Head of caudate nucleus (tissue), 42 donors: ENCODE data around the gene DOLPP1.
"Not testable (repeated sequence)": the region's sequence is repeated elsewhere in the genome, so short reads cannot be mapped to it uniquely, and the experiment has no call there.

Experiments used
- DNase-seq, 42 donors: peaks; one replicate each; pipeline versions ENCODE4 v3.0.0 to v3.0.0-alpha.2; 2020 to 2021; ENCODE audit warnings: mixed read lengths in 7 of 42
- intact Hi-C: fragments of 100-400 bp; cut with DNase I; formaldehyde crosslinking; loops from one replicate; pipeline ENCODE4 v1.15.0; 2022

DOLPP1 gene, protein sequence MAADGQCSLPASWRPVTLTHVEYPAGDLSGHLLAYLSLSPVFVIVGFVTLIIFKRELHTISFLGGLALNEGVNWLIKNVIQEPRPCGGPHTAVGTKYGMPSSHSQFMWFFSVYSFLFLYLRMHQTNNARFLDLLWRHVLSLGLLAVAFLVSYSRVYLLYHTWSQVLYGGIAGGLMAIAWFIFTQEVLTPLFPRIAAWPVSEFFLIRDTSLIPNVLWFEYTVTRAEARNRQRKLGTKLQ

DNA sequence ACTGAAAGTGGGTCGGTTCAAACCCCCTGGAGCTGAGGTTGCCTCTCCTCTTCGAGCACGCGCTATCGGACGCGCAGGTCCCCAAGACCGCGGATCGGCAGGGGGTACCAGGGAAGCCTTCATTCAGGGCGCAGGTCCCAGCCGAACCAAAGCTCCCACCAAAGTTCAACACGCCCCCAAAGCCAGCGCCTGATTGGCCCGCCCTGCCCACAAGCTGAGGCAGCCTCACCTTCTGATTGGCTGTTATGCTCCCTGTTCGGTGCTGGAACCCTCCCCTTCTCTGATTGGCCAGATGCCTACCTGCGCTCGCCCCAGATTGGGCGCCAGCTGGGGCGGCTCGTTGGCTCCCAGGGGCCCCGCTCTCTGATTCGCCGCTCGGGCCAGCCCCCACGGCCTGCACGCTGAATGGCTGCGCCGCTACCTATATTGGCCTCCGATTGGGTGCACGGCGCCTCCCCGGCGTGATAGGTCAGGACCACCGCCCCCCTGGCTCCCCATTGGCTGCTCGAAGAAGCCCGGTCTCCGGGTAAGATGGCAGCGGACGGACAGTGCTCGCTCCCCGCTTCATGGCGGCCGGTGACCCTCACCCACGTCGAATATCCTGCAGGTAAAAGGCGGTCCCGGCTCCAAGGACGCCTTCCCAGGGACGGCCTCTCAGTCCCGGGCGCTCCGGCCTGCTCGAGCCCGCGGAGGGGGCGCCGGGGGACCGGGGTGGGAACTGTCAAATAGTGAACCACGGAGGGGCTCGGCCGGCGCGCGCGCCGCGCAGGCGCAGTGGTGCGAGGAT is at the start of gene DOLPP1:
DOLPP1 (plus strand) TSS at position 511 of the 787 bp plus-strand sequence; CDS start at position 532, 21 bp downstream.
- intact Hi-C loops = no loop called here
- peak; percentile 96 to 99 (median 98) for DNase-seq

DNA sequence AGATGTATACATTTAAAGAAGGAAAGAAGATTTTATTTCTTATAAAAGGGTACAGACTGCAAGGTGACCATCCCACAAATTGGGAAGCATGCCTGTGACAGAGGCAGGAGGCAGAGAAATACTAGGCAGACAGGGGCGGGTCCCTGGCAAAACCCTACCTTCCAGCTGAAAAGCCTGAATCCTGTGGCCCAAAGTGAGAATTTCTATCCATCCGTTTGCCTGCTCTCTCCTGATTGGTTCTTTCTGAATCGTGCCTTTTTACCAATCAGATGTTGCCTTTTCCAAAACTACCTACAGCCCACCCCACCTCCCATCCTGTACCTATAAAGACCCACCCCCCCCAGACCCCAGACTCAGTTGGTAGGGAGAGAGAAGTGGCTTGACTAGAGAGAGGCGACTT is 49.4 kb upstream of the DOLPP1 start:
- DNase-seq = no peak
- intact Hi-C loops = no loop called here

DNA sequence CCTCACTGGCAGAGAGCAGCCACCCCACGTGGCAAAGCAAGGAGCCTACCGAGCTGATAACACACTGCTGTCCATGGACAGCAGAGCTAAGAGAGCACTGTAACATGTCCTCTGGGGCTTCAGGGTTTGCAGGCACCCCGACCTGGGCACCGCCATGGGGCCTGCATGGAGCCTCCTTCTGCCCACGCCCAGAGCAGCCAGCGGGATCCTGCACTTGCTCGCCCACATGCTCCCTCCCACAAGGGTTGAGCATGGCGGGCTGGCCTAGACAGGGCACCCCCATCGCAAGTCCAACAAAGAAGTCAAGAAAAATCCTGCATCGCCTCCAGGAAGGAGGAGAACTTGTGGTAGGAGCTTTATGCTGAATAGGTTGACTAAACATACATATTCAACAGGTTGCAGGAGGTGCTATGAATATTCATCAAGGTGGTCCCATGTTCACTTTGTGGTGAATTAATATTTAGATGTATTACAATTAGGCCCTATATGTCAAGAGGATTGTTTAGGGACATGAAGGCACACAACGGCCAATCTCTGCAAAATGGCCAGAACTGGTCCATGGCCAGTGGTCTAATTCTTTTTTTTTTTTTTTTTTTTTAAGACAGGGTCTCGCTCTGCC is 48.3 kb upstream of the DOLPP1 start:
- intact Hi-C loops = no loop called here
- no peak for DNase-seq

DNA sequence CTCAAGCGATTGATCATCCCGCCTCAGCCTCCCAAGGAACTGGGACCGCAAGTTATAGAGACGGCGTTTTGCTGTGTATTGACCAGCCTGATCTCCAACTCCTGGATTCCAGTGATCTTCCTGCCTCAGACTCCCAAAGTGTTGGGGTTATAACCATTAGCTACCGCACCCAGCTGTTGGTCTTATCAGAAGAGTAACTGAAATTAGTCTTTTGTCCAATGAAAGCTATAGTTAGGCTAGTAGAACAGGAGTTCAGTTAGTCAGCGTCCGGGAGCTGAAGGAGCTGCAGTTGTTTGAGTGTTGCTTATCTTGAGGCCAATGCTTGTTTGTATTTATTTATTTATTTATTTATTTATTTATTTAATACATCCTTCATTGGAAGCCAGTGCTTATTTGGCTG is 47.7 kb upstream of the DOLPP1 start:
- intact Hi-C loops = no loop called here

DNA sequence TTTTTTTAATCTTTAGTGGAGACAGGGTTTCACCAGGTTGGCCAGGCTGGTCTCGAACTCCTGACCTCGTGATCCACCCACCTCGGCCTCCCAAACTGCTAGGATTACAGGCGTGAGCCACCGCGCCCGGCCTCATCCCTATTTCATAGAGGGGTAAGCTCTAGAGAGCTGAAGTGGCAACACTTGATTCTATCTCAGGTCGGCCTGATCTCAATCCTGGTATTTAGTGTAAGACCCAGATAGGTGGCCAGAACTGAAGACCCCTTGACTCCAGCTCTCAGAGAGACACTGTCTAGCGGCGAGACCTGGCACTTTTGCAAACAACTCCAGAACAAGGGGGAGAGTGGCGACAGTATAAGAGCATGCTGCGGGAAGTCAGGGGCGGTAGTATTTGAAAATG is 45.1 kb upstream of the DOLPP1 start:
- intact Hi-C loops = not testable (repeated sequence)
- DNase-seq = peak in 4 of 42 donors; percentile 7 to 26 (median 16)

More for the DNA sequence above, 47.7 kb upstream of the DOLPP1 start:
- DNase-seq = no peak

DNA sequence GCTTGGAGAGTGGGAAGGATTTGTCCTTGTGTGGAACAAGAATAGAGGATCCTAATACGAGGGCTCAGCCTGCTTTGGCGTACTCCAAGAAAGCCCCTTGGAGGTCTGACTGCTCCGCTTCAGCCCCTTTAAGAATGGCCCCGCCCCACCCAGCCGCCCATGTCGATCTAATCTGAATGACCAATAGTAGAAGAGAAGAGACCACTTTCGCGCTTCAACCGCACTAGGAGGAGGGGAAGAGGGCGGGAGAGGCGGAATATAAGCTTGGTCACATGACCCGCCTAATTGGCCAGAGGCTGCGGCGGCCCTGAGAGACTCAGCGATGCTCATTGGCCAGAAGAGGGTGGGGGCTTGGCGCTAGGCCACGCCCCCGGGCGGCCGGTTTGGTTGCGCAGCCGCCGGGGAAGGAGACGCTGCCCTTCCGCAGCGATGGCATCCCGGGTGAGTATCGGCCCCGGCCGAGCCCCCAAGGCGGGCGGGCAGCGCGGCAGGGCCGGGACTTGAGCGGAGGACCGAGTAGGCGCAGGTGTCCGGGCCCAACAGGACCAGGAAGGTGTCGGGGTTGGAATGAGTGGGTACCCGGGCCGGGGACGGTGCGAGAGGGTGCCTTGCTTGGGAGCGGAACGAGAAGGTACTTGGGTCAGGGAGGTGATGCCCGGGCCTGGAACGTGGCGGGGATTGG is 44.5 kb upstream of the DOLPP1 start, which contains the start of gene MIGA2:
MIGA2 (plus strand) TSS at position 386 of the 682 bp plus-strand sequence. CDS start 3,969 bp downstream, outside the sequence.
- intact Hi-C loops = no loop called here
- DNase-seq = peak; percentile 95 to 100 (median 99)

DNA sequence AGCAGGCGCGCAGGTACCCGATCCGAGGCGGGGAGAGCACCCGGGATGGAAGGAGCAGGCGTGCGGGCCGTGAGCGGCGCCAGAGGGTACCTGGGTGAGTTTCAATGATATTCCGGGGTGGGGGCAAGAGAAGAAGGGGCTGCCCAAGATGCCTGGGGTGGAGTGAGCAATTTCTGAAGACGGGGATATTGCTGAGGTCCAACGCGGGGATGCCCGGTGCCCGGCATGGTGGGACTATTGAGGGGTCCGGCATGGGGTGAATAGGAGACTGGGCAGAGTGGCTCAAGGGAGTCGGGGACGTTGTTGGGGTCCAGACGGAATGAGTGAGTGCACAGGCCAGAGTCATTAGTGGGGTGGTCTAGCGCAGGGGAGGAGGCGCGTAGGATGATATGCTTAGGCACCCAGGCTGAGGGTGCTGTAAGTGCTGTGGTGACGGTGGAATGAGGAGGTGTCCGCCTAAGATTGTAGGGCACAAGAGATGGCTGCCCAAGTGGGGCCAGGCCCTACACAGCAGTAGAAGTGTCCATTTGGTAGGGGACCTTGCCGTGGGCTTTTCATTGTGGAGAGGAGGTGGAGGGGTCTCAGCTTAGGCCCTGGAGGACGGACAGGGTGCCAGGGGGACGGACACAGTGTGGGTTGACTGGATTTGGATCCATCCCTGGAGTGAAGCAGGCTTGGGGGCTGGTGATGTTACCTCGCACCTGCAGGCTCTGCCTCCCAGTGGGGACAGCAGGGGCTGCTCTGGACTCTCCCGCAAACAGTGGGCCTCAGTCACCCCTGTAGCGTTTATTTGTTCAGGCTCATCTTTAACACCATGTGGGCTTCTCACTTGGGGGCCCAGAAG is 43.8 kb upstream of the DOLPP1 start:
- DNase-seq = no peak
- intact Hi-C loops = no loop called here

DNA sequence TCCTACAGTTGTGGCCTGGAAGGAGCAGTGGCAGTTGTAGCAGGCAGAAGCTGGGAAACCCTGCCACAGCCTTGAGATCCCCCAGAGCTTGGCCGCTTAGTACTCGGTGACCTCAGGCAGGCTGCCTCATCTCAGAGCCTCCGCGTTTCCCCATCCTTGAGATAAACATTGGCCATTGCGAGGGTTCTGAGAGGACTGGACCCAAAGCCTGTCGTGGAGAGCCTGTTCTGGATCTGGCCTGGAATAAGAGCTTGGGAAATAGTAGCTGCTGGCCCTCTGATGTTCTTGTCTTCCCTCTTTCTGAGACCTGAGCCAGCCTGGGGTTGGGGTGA is 43.2 kb upstream of the DOLPP1 start:
- intact Hi-C loops = no loop called here
- no peak for DNase-seq

DNA sequence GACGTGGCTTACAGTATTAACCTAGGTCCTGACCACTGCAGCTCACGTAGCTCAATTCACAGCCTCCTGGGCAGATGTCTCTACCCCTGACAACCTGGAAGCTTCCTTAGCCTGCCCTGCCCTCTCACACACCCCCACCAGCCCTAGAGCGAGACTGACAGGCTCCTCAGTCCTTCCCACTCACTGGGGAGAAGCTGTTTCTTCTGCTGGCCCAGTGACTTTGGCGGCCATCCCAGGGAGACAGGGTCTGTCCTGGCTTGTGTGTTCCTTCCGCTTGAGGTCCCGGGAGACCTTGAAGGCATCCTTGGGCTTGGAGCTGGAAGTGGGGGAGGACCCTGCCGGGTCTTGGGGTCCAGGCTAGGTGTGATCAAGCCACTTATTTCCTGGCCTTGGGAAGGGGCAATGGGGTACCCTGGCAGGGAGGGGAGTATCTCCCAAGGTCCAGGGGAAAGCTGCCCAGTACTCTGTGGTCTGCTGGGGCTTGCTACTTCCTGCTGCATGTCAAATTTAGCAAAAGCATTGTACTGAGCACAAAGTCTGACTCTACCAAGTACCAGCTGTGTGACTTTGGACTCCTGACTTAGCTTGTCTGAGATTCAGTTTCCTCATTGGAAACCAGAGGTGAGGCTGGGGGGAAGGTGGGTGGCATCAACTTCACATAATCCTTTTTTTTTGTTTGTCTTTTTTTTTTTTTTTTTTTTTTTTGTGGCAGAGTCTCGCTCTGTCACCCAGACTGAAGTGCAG is 42.6 kb upstream of the DOLPP1 start:
- intact Hi-C loops = no loop called here
- DNase-seq = peak in 18 of 42 donors; percentile 9 to 54 (median 30)

DNA sequence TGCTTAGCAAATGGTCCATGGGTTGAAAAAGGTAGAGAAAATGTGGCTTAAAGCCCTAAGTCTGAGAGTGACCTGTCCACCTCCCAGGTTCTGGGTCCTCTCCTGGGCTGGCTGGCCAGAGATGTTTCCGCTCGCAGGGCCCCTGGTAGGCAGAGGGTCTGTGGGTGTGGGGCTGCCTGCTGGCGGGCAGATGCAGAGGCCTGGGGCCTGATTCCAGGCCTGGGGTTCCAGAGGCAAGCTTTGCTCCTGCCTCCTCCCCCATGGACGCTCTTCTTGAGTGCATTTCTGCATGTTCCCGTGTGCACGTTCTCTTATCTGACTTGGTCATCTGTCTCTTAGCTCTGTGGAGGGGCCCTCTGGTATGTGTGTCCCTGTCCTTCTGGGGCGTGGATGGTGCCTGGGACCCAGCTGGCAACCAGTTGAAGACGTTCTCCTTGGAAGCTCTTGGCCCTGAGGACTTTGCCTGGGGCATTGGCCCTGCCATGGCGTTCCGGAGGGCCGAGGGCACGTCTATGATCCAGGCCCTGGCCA is 40.7 kb upstream of the DOLPP1 start:
- intact Hi-C loops = no loop called here
- DNase-seq = no peak

DNA sequence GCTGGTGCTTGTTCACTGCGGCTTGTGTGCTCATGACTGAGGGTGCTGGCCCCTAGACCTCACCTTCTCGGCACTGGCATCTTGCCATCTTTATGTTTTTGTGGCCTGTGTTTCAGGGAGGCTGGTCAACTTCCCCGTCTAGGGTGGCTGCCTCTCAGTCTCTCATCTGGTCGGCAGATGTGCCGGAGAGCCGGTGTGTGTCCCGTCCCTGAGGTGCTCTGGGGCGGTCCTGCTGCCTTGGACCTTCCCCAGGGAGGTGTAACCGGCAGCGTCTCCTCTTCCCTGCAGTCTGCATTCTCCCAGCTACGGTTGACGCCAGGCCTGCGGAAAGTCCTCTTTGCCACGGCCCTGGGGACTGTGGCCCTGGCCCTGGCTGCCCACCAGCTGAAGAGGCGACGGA is 38.9 kb upstream of the DOLPP1 start:
- intact Hi-C loops = no loop called here

DNA sequence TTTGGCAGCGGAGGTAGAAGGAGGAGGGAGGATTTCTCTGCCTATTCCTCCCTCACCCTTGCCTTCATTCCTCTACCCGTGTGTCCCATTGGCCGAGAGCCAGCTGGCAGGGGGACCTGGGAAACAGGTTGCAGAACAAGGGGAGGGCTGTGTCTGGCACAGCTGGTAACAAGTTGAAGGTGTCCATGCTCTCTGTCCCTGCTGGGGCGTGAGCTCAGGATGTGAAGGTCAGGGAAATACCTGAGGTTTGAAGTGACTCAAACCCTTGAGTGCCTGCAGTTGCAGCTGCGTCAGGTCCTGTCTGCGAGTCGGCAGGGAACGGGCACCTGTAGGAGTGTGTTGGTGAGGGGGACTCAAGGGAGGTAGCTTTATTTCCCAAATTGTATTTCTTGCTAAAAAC is 28.3 kb upstream of the DOLPP1 start:
- intact Hi-C loops = no loop called here
- no peak for DNase-seq

More for the DNA sequence above, 38.9 kb upstream of the DOLPP1 start:
- DNase-seq = no peak

DNA sequence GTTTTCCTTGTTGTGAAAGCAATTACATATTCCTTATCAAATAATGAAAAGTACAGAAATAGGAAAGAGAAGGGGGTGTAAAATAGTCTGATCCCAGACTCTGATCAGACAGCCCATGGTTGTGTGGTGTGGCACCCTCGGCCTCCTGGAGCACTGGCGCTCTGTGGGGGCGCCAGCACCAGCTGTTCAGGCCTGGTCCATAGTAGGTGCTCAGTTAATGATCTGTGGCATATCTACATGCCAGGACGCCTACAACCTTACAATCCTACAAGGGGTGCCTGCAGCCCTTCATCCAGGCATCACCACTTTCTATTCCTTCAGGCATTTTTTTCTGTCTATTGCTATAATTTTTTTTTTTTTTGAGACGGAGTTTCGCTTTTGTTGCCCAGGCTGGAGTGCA is 27.9 kb upstream of the DOLPP1 start:
- intact Hi-C loops = no loop called here

DNA sequence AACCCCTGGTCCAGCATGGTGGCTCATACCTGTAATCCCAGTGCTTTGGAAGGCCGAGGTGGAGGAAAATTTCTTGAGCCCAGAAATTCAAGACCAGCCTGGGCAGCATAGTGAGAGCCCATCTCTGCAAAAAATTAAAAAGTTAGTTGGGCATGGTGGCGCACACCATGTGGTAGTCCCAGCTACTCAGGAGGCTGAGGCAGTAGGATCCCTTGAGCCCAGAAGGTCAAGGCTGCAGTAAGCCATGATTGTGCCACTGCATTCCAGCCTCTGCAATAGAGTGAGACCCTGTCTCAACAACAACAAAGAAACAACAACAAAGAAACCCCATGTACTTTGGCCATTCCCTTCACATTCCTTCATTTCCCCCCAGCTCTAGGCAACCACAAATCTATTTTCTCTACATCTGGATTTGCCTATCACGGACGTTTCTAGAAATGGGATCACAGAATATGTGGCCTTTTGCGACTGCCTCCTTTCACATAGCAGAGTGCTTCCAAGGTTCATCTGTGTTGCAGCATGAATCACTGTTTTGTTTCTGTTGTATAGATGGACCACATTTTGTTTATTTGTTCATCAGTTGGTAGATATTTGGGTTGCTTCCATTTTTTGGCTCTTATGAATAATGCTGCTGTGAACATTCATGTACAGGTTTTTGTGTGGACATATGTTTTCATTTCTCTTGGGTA is 26.6 kb upstream of the DOLPP1 start:
- intact Hi-C loops = no loop called here
- no peak for DNase-seq

More for the DNA sequence above, 27.9 kb upstream of the DOLPP1 start:
- DNase-seq = no peak

DNA sequence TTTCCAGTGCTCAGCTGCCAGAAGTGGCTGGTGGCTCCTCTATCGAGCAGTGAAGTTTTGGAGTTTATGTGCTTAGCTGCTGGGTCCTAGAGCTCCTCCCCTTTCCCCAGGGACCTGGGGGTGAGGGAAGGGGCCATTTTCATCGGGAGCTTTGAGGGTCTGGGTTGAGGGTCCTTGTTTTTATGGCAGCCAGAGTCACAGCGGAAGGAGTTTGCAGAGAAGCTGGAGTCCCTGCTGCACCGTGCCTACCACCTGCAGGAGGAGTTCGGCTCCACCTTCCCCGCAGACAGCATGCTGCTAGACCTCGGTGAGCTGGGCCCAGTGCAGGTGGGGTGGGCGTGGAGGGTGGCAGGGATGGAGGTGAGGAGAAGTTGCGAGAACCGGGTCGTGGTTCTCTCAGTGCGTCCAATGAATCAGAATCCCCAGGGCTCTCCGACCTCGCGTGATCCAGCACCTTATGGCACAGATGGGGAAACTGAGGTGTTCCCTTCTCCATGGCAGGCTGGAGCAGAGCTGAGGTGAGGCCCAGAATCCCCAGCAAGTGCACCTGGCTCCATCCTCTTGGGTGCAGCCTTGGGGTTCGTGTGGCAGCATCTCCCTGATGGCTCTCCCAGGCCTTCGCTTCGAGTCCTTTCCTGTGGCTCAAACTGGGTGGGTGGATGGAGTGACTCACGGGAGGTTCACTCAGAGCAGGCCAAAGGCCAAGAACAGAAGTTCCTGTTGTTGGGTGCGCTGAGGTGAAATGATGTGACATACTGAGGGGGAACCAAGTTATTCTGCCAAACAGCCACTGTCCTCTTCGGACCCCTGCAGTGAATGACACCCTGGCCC is 21.7 kb upstream of the DOLPP1 start:
- intact Hi-C loops = no loop called here
- no peak for DNase-seq
